ENCODE measurements around the gene GDF15. TPM values are rescaled to one million over a fixed set of nuclear protein-coding genes. Genes with fewer than 3 reads are reported as not detected.

The GDF15 gene
- total and polyA plus RNA-seq, 2 experiments from 2014 or later = 12.6 to 19.8 TPM

GRCh38 chr19:18390065-18390907 lies 4.3 kb downstream of the GDF15 start:
- H3K4me1 ChIP-seq (ENCODE audit: insufficient read depth) = peaks cover 7% of the 10 kb centered on the region
- DNase-seq (ENCODE audit: low spot score) (no peak), ATAC-seq (no peak)
- Mint-ChIP-seq H3K27me3 (ENCODE audit: insufficient read depth, low read depth, poor library complexity) (peaks cover 32% of the 10 kb centered on the region), H3K9me3 (no peaks in the 10 kb centered on the region), H3K4me3 (no peak overlapping the region; the same call in 2 of the 3 replicates), H3K36me3 (ENCODE audit: low read depth) (peaks cover 11% of the 10 kb centered on the region), H3K27ac (no peak overlapping the region), H3K4me1 (peaks cover 8% of the 10 kb centered on the region; the same call in 2 of the 3 replicates)
- H2AFZ ChIP-seq = no peak overlapping the region
- H3K27ac ChIP-seq (ENCODE audit: low read depth) = no peak overlapping the region
- TF ChIP-seq ZNF462 (CRISPR knock-in tag; IDR thresholded peaks at IDR 0.05) (no peak), EZH2 (IDR thresholded peaks at IDR 0.05; ENCODE audit: low read depth, unreplicated experiment) (no peak), CREB1 (CRISPR knock-in tag; IDR thresholded peaks at IDR 0.05; ENCODE audit: low read depth) (no peak), ZNF114 (CRISPR knock-in tag; IDR thresholded peaks at IDR 0.05) (no peak), ETS1 (IDR thresholded peaks at IDR 0.05) (no peak), STAT1 (IDR thresholded peaks at IDR 0.05; ENCODE audit: unreplicated experiment) (no peak), NANOG (IDR thresholded peaks at IDR 0.05; ENCODE audit: borderline replicate concordance) (no peak), REST (IDR thresholded peaks at IDR 0.05; ENCODE audit: unreplicated experiment) (no peak), EZH2phosphoT487 (IDR thresholded peaks at IDR 0.05; ENCODE audit: unreplicated experiment) (no peak), POLR2AphosphoS5 (IDR thresholded peaks at IDR 0.05; ENCODE audit: low read depth) (no peak), ZNF331 (CRISPR knock-in tag; IDR thresholded peaks at IDR 0.05; ENCODE audit: low read depth) (no peak), JUNB (IDR thresholded peaks at IDR 0.05; ENCODE audit: unreplicated experiment) (no peak)
- TF ChIP-seq, protein P1, sequence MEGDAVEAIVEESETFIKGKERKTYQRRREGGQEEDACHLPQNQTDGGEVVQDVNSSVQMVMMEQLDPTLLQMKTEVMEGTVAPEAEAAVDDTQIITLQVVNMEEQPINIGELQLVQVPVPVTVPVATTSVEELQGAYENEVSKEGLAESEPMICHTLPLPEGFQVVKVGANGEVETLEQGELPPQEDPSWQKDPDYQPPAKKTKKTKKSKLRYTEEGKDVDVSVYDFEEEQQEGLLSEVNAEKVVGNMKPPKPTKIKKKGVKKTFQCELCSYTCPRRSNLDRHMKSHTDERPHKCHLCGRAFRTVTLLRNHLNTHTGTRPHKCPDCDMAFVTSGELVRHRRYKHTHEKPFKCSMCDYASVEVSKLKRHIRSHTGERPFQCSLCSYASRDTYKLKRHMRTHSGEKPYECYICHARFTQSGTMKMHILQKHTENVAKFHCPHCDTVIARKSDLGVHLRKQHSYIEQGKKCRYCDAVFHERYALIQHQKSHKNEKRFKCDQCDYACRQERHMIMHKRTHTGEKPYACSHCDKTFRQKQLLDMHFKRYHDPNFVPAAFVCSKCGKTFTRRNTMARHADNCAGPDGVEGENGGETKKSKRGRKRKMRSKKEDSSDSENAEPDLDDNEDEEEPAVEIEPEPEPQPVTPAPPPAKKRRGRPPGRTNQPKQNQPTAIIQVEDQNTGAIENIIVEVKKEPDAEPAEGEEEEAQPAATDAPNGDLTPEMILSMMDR (conservative IDR thresholded peaks at IDR 0.05; ENCODE audit: low read depth in 2 of 2) = no peak
- H3F3A ChIP-seq (replicated peaks; ENCODE audit: low read depth) = peaks cover 23% of the 10 kb centered on the region
- no peaks in the 10 kb centered on the region for H3K9me2 ChIP-seq (ENCODE audit: insufficient read depth)
- H3K4me3 ChIP-seq = no peak overlapping the region
- peaks cover 21% of the 10 kb centered on the region for H3K27me3 ChIP-seq (ENCODE audit: insufficient read depth)
- no peaks in the 10 kb centered on the region for H4K20me1 ChIP-seq (replicated peaks; ENCODE audit: insufficient read depth)
- no peaks in the 10 kb centered on the region for H3K36me3 ChIP-seq (ENCODE audit: insufficient read depth)
- H3K4me2 ChIP-seq = no peak overlapping the region
- no peaks in the 10 kb centered on the region for H3K79me2 ChIP-seq (replicated peaks; ENCODE audit: insufficient read depth)

All from GM23338 (cell line).